Glutamatergic neuron (in vitro differentiated cells): ENCODE results near the gene PAIP2. TPM values are rescaled to one million over a fixed set of nuclear protein-coding genes. Genes with fewer than 3 reads are reported as not detected.

Source experiments
- DNase-seq: peaks from one replicate; pipeline ENCODE4 v3.0.0; 2022
- H3K27ac Mint-ChIP-seq: one replicate; pipeline ENCODE4 v1.8.0; 2020; ENCODE audit warnings: mild to moderate bottlenecking, mixed read lengths, inconsistent platforms; ENCODE audit not compliant: unreplicated experiment
- H3K27me3 Mint-ChIP-seq: one replicate; pipeline ENCODE4 v1.8.0; 2020; ENCODE audit warnings: mild to moderate bottlenecking, moderate library complexity, mixed read lengths, inconsistent platforms; ENCODE audit not compliant: unreplicated experiment
- H3K36me3 Mint-ChIP-seq: one replicate; pipeline ENCODE4 v1.8.0; 2020; ENCODE audit warnings: mild to moderate bottlenecking, mixed read lengths, inconsistent platforms; ENCODE audit not compliant: unreplicated experiment
- H3K4me1 Mint-ChIP-seq: one replicate; pipeline ENCODE4 v1.8.0; 2020; ENCODE audit warnings: mild to moderate bottlenecking, low read depth, mixed read lengths, inconsistent platforms; ENCODE audit not compliant: unreplicated experiment
- H3K4me3 Mint-ChIP-seq: one replicate; pipeline ENCODE4 v1.8.0; 2020; ENCODE audit warnings: mild to moderate bottlenecking, mixed read lengths, inconsistent platforms; ENCODE audit not compliant: unreplicated experiment
- H3K9me3 Mint-ChIP-seq: one replicate; pipeline ENCODE4 v1.8.0; 2020; ENCODE audit warnings: mild to moderate bottlenecking, moderate library complexity, mixed read lengths, inconsistent platforms; ENCODE audit not compliant: unreplicated experiment
- CTCF ChIP-seq: fragments of 200-600 bp; sonication (generic); IDR thresholded peaks from one replicate; pipeline ENCODE4 v1.5.0; 2021; ENCODE audit not compliant: partially characterized antibody, unreplicated experiment
- long read RNA-seq: library from polyadenylated mRNA; unstranded; transcript quantifications from one replicate; pipeline ENCODE4 v2.0.0, GENCODE V29; 2020; ENCODE audit not compliant: unreplicated experiment
- total RNA-seq: library from RNA; stranded (reverse); fragmentation: NEBNext Ultra II Directional; extraction: Animal tissue kit (Norgen Biotek cat#: 25700); gene quantifications from one replicate; pipeline ENCODE4 v1.2.1, GENCODE V29; 2021; ENCODE audit not compliant: unreplicated experiment

Gene PAIP2
- total RNA-seq: 128 TPM
- long read RNA-seq, transcript PAIP2-201 (4 exons, 1,459 nt): major isoform, 152 of 189 reads
- long read RNA-seq, transcript PAIP2-206 (3 exons, 815 nt): minor isoform, 5 of 189 reads
- long read RNA-seq, partial matches to known transcripts: 27 of 189 reads
- long read RNA-seq, other reads (novel, unspliced or antisense): 5 of 189 reads

GRCh38 chr5:139341689-139342422 lies at the start of gene PAIP2:
Gene PAIP2, plus strand, starts transcription at chr5:139341854. Its CDS starts 21,931 bp downstream, at chr5:139363785.
- H3K27ac Mint-ChIP-seq: peak within 1 kb of the TSS; percentile 100
- H3K27me3 Mint-ChIP-seq: peaks cover 7% of the 10 kb centered on the region
- DNase-seq: peak; percentile 97
- H3K9me3 Mint-ChIP-seq: peaks cover 9% of the 10 kb centered on the region
- H3K4me1 Mint-ChIP-seq: peaks cover 19% of the 10 kb centered on the region
- peak within 1 kb of the TSS; percentile 99 for H3K4me3 Mint-ChIP-seq
- peak; percentile 63 for TF ChIP-seq CTCF
- no peaks in the 10 kb centered on the region for H3K36me3 Mint-ChIP-seq

GRCh38 chr5:139293202-139293506 lies 48.5 kb upstream of the PAIP2 start:
- Mint-ChIP-seq H3K4me1 (peaks cover 13% of the 10 kb centered on the region), H3K27ac (peak overlapping the region; percentile 100), H3K36me3 (no peaks in the 10 kb centered on the region), H3K9me3 (peaks cover 21% of the 10 kb centered on the region), H3K4me3 (peak overlapping the region; percentile 98), H3K27me3 (peaks cover 14% of the 10 kb centered on the region)
- no peak for DNase-seq
- no peak for TF ChIP-seq CTCF

GRCh38 chr5:139293507-139294373 lies 47.9 kb upstream of the PAIP2 start, which contains the start of gene MATR3:
Gene MATR3, plus strand, starts transcription at chr5:139293740. Its CDS starts 13,676 bp downstream, at chr5:139307416.
- DNase-seq: peak; percentile 96
- peak within 1 kb of the TSS; percentile 98 for H3K4me3 Mint-ChIP-seq
- H3K9me3 Mint-ChIP-seq: peaks cover 21% of the 10 kb centered on the region
- H3K27me3 Mint-ChIP-seq: peaks cover 14% of the 10 kb centered on the region
- no peaks in the 10 kb centered on the region for H3K36me3 Mint-ChIP-seq
- H3K27ac Mint-ChIP-seq: peak within 1 kb of the TSS; percentile 100
- peaks cover 18% of the 10 kb centered on the region for H3K4me1 Mint-ChIP-seq
- no peak for TF ChIP-seq CTCF

GRCh38 chr5:139294374-139295165 lies 47.1 kb upstream of the PAIP2 start:
- peak overlapping the region; percentile 98 for H3K4me3 Mint-ChIP-seq
- peak; percentile 86 for DNase-seq
- TF ChIP-seq CTCF: no peak
- peaks cover 26% of the 10 kb centered on the region for H3K4me1 Mint-ChIP-seq
- peaks cover 21% of the 10 kb centered on the region for H3K9me3 Mint-ChIP-seq
- peaks cover 14% of the 10 kb centered on the region for H3K27me3 Mint-ChIP-seq
- no peaks in the 10 kb centered on the region for H3K36me3 Mint-ChIP-seq
- peak overlapping the region; percentile 100 for H3K27ac Mint-ChIP-seq
